Stimulated activated CD4-positive, alpha-beta T cell treated with anti-CD3 and anti-CD28 coated beads, Interleukin-2, amount 100 ng/mL, for 48 hours (primary cell): ENCODE data around the gene HSPA12B.

Experiments used
- DNase-seq, 2 donors: peaks; one replicate each; pipeline ENCODE4 v3.0.0-alpha.2; 2020

Gene HSPA12B

GRCh38 chr20:3705970-3706739, 26.3 kb upstream of the HSPA12B start:
- no peak for DNase-seq

GRCh38 chr20:3706774-3707507, 25.5 kb upstream of the HSPA12B start:
- DNase-seq = no peak

- DNase-seq = no peak
These were observed 25.0 kb upstream of the HSPA12B start for GRCh38 chr20:3707508-3707899.

GRCh38 chr20:3710011-3710466, 22.4 kb upstream of the HSPA12B start:
- DNase-seq = no peak

GRCh38 chr20:3710703-3711483, 21.6 kb upstream of the HSPA12B start:
- DNase-seq = peak; percentile 86

- DNase-seq = no peak
These were observed 21.0 kb upstream of the HSPA12B start for GRCh38 chr20:3711484-3711941.

GRCh38 chr20:3712279-3712873, 20.1 kb upstream of the HSPA12B start, which contains the start of gene SIGLEC1:
Gene SIGLEC1, minus strand, starts transcription at chr20:3712600. Its CDS starts 5,472 bp downstream, at chr20:3707128.
- no peak for DNase-seq

- DNase-seq = no peak
These were observed 18.4 kb upstream of the HSPA12B start for GRCh38 chr20:3714092-3714491.

GRCh38 chr20:3716195-3716834, 16.2 kb upstream of the HSPA12B start:
- peak; percentile 6 to 7 for DNase-seq

- no peak for DNase-seq
These were observed 13.4 kb upstream of the HSPA12B start for GRCh38 chr20:3719046-3719445.

GRCh38 chr20:3720068-3720467, 12.4 kb upstream of the HSPA12B start:
- DNase-seq = no peak

GRCh38 chr20:3720626-3721025, 11.9 kb upstream of the HSPA12B start:
- no peak for DNase-seq

GRCh38 chr20:3721912-3722311, 10.6 kb upstream of the HSPA12B start:
- DNase-seq = no peak

- DNase-seq = no peak
These were observed 9.2 kb upstream of the HSPA12B start for GRCh38 chr20:3723284-3723683.

- no peak for DNase-seq
These were observed 8.1 kb upstream of the HSPA12B start for GRCh38 chr20:3724356-3724755.

- no peak for DNase-seq
These were observed 5.0 kb upstream of the HSPA12B start for GRCh38 chr20:3727401-3728021.

- DNase-seq = no peak
These were observed 4.1 kb upstream of the HSPA12B start for GRCh38 chr20:3728354-3728753.

- DNase-seq = no peak
These were observed 3.6 kb upstream of the HSPA12B start for GRCh38 chr20:3728876-3729275.

- no peak for DNase-seq
These were observed 3.1 kb upstream of the HSPA12B start for GRCh38 chr20:3729378-3729777.

- DNase-seq = no peak
These were observed 2.5 kb upstream of the HSPA12B start for GRCh38 chr20:3729811-3730540.
